ENCODE results near the gene RREB1.
"Not testable (repeated sequence)": the region's sequence is repeated elsewhere in the genome, so short reads cannot be mapped to it uniquely, and the experiment has no call there.

Gene RREB1

GRCh38 chr6:7147051-7147671 is 39.4 kb downstream of the RREB1 start:
- DNase-seq, result no peak

GRCh38 chr6:7148100-7148822 is 40.5 kb downstream of the RREB1 start:
- no peak for DNase-seq

GRCh38 chr6:7150381-7151064 is 42.8 kb downstream of the RREB1 start:
- DNase-seq, result no peak

GRCh38 chr6:7151381-7151780 is 43.6 kb downstream of the RREB1 start:
- no peak for DNase-seq

- no peak for DNase-seq
Observed at GRCh38 chr6:7152462-7152861, 44.7 kb downstream of the RREB1 start.

GRCh38 chr6:7153789-7154188 is 46.0 kb downstream of the RREB1 start:
- DNase-seq, result no peak

GRCh38 chr6:7154341-7155139 is 46.8 kb downstream of the RREB1 start:
- DNase-seq, result no peak

- no peak for DNase-seq
Observed at GRCh38 chr6:7155871-7156579, 48.3 kb downstream of the RREB1 start.

GRCh38 chr6:7156643-7157278 is 49.0 kb downstream of the RREB1 start:
- no peak for DNase-seq

- not testable (repeated sequence) for DNase-seq
Observed at GRCh38 chr6:7157307-7157706, 49.5 kb downstream of the RREB1 start.

GRCh38 chr6:7157752-7158616 is 50.2 kb downstream of the RREB1 start:
- no peak for DNase-seq

GRCh38 chr6:7159790-7160525 is 52.2 kb downstream of the RREB1 start:
- no peak for DNase-seq

GRCh38 chr6:7161253-7161623 is 53.5 kb downstream of the RREB1 start:
- no peak for DNase-seq

- DNase-seq, result no peak
Observed at GRCh38 chr6:7161845-7162244, 54.1 kb downstream of the RREB1 start.

GRCh38 chr6:7163661-7164071 is 55.9 kb downstream of the RREB1 start:
- DNase-seq, result no peak

- no peak for DNase-seq
Observed at GRCh38 chr6:7164536-7165001, 56.8 kb downstream of the RREB1 start.

GRCh38 chr6:7165002-7165889 is 57.5 kb downstream of the RREB1 start:
- DNase-seq, result no peak

GRCh38 chr6:7165890-7166267 is 58.1 kb downstream of the RREB1 start:
- DNase-seq, result no peak
